Breast epithelium (tissue), 4 donors: ENCODE measurements around the gene NUMBL. TPM values are rescaled to one million over a fixed set of nuclear protein-coding genes. Genes with fewer than 3 reads are reported as not detected.

ENCODE experiments used
- DNase-seq, 2 donors: peaks; one replicate each; pipeline ENCODE4 v3.0.0-alpha.2; 2019; ENCODE audit warnings: low spot score in 2 of 2
- H3K27ac ChIP-seq, 2 donors: fragments of 200-600 bp; sonication (generic) in 1 of 2; one replicate each; pipeline ENCODE4 v1.5.1; 2016 to 2019; ENCODE audit warnings: mild to moderate bottlenecking in 1 of 2
- H3K27me3 ChIP-seq, 2 donors: fragments of 200-600 bp; sonication (generic) in 1 of 2; one replicate each; pipeline versions ENCODE4 v1.5.1 to v1.6.0; 2017 to 2019; ENCODE audit warnings: control low read depth in 1 of 2, mild to moderate bottlenecking in 1 of 2
- H3K36me3 ChIP-seq: fragments of 200-600 bp; one replicate; pipeline ENCODE4 v1.5.1; 2019
- H3K4me1 ChIP-seq, 2 donors: fragments of 200-600 bp; sonication (generic); one replicate each; pipeline ENCODE4 v1.5.1; 2016 to 2019; ENCODE audit warnings: control low read depth in 1 of 2
- H3K4me3 ChIP-seq, 3 donors: fragments of 200-600 bp; sonication (generic); 1 replicate in 2 of 3; 2 replicates in 1 of 3; pipeline ENCODE4 v1.5.1; 2016 to 2019; ENCODE audit warnings: mild to moderate bottlenecking in 3 of 3, moderate library complexity in 2 of 3
- H3K9me3 ChIP-seq, 2 donors: fragments of 200-600 bp; sonication (generic) in 1 of 2; one replicate each; pipeline ENCODE4 v1.5.1; 2016 to 2019; ENCODE audit warnings: control low read depth in 1 of 2
- CTCF ChIP-seq, 3 donors: fragments of 450-650 bp; IDR thresholded peaks; one replicate each; pipeline ENCODE4 v1.5.1; 2016 to 2017; ENCODE audit warnings: antibody characterized with exemption in 3 of 3, mild to moderate bottlenecking in 3 of 3, moderate library complexity in 3 of 3
- POLR2A ChIP-seq: fragments of 450-650 bp; IDR thresholded peaks from one replicate; pipeline ENCODE4 v1.6.1; 2016; ENCODE audit warnings: antibody characterized with exemption, mild to moderate bottlenecking, moderate library complexity
- POLR2AphosphoS5 ChIP-seq, 3 donors: sonication (generic); formaldehyde crosslinking; IDR thresholded peaks; one replicate each; pipeline ENCODE4 v1.6.1; 2017; ENCODE audit warnings: antibody characterized with exemption in 3 of 3
- intact Hi-C: fragments of 100-400 bp; cut with DNase I; formaldehyde crosslinking; loops from one replicate; pipeline ENCODE4 v1.15.1; 2023; ENCODE audit warnings: low total_unique reads
- total RNA-seq, 3 donors: library from RNA; depleted of rRNA; stranded (reverse); fragments of >200 nt; gene quantifications; one replicate each; pipeline ENCODE4 v1.1.0, GENCODE V29; 2016

NUMBL gene
- total RNA-seq, 3 donors from 2014 or later: 24.6 to 34.7 (median 30.9) TPM

DNA sequence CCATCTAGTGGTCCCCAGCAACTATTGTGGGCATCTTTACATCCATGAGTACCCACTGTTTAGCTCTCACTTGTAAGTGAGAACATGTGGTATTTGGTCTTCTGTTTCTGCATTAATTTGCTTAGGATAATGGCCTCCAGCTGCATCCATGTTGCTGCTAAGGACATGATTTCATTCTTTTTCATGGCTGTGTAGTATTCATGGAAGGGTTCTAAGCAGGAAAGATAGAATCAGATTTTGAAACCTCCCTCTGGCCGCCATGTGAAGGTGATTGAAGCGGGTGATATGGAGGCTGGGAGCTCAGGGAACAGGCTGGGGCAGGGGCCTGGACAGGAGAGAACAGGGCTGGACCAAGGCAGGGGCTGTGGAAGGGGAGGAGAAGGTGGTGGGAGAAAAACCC lies 69.2 kb downstream of the NUMBL start:
- Histone ChIP-seq H3K27ac (no peak overlapping the region), H3K27me3 (no peaks in the 10 kb centered on the region), H3K9me3 (no peaks in the 10 kb centered on the region), H3K4me1 (no peaks in the 10 kb centered on the region), H3K36me3 (no peaks in the 10 kb centered on the region), H3K4me3 (no peak overlapping the region)
- intact Hi-C loops: no loop called here
- no peak for TF ChIP-seq CTCF (IDR thresholded peaks at IDR 0.05)
- TF ChIP-seq POLR2AphosphoS5 (IDR thresholded peaks at IDR 0.05): no peak
- TF ChIP-seq POLR2A: no peak
- no peak for DNase-seq

DNA sequence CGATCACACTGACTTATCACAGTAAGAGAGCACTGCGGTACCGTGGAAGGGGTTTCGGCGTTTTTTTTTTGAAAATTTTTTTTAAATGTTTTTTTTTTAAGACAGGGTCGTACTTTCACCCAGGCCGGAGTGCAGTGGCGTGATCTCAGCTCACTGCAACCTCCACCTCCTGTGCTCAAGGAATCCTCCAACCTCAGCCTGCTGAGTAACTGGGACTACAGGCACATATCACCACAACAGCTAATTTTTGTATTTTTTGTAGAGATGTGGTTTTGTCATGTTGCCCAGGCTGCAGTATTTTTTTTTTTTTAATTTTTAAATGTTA lies 70.3 kb downstream of the NUMBL start:
- TF ChIP-seq POLR2A: no peak
- no peak for TF ChIP-seq POLR2AphosphoS5 (IDR thresholded peaks at IDR 0.05)
- no peak for TF ChIP-seq CTCF (IDR thresholded peaks at IDR 0.05)
- H3K9me3 ChIP-seq: no peaks in the 10 kb centered on the region
- DNase-seq: no peak
- H3K27me3 ChIP-seq: no peaks in the 10 kb centered on the region
- H3K27ac ChIP-seq: no peak overlapping the region
- H3K36me3 ChIP-seq: no peaks in the 10 kb centered on the region
- no peaks in the 10 kb centered on the region for H3K4me1 ChIP-seq
- intact Hi-C loops: no loop called here
- H3K4me3 ChIP-seq: no peak overlapping the region

GRCh38 chr19:40619333-40620160 lies 70.9 kb downstream of the NUMBL start:
- DNase-seq: no peak
- Histone ChIP-seq H3K27me3 (no peaks in the 10 kb centered on the region), H3K4me1 (no peaks in the 10 kb centered on the region), H3K27ac (no peak overlapping the region), H3K9me3 (no peaks in the 10 kb centered on the region), H3K36me3 (no peaks in the 10 kb centered on the region), H3K4me3 (no peak overlapping the region)
- intact Hi-C loops: no loop called here
- TF ChIP-seq POLR2A (no peak), CTCF (IDR thresholded peaks at IDR 0.05) (no peak), POLR2AphosphoS5 (IDR thresholded peaks at IDR 0.05) (no peak)

DNA sequence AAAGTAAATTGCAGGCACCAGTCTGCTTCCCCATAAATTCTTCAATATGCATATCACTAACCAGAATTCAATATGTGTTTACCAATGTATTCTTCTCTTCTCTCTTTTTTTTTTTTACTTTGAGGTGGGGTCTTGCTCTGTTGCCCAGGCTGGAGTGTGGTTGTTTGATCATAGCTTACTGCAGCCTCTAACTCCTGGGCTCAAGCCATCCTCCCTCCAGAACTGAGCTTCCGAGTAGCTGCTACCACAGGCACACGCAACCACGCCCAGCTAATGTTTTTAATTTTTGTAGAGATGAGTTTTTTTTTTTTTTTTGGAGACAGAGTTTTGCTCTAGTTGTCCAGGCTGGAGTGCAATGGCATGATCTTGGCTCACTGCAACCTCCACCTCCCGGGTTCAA lies 72.5 kb downstream of the NUMBL start:
- TF ChIP-seq CTCF (IDR thresholded peaks at IDR 0.05): no peak
- Histone ChIP-seq H3K36me3 (no peaks in the 10 kb centered on the region), H3K27ac (no peak overlapping the region), H3K4me1 (peaks cover 0 to 3% of the 10 kb centered on the region in 2 donors), H3K9me3 (no peaks in the 10 kb centered on the region), H3K4me3 (no peak overlapping the region), H3K27me3 (no peaks in the 10 kb centered on the region)
- DNase-seq: no peak
- intact Hi-C loops: no loop called here

GRCh38 chr19:40616941-40617340 lies 73.5 kb downstream of the NUMBL start:
- Histone ChIP-seq H3K9me3 (no peaks in the 10 kb centered on the region), H3K27me3 (no peaks in the 10 kb centered on the region), H3K4me3 (no peak overlapping the region), H3K27ac (no peak overlapping the region), H3K4me1 (peaks cover 0 to 3% of the 10 kb centered on the region in 2 donors), H3K36me3 (no peaks in the 10 kb centered on the region)
- intact Hi-C loops: no loop called here
- no peak for DNase-seq
- TF ChIP-seq POLR2AphosphoS5 (IDR thresholded peaks at IDR 0.05): no peak
- no peak for TF ChIP-seq POLR2A
- TF ChIP-seq CTCF (IDR thresholded peaks at IDR 0.05): no peak
